ENCODE results near the gene DPYSL5. TPM values are rescaled to one million over a fixed set of nuclear protein-coding genes. Genes with fewer than 3 reads are reported as not detected.
"Not testable (repeated sequence)": the region's sequence is repeated elsewhere in the genome, so short reads cannot be mapped to it uniquely, and the experiment has no call there.

Gene DPYSL5
- total RNA-seq, 2 experiments from 2014 or later = not detected

DNA sequence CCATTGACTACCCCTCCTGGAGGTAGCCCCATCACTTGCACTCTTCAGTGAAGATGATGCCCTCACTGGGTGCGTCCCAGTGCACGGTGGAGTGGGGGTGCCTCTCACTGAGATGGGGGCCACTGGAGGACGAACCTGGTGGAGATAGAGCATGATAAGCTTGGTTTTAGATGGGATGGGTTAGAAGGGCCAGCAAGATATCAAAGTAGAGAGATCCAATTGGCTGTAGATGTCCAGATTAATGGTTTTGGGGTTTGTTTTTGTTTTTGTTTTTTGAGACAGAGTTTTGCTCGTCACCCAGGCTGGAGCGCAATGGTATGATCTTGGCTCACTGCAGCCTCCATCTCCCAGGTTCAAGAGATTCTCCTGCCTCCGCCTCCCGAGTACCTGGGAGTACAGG lies 28.3 kb downstream of the DPYSL5 start:
- CTCF ChIA-PET = no interaction called here
- no peaks in the 10 kb centered on the region for H3K4me1 Mint-ChIP-seq (ENCODE audit: low read depth)
- H3K27me3 Mint-ChIP-seq = peaks cover 15% of the 10 kb centered on the region

DNA sequence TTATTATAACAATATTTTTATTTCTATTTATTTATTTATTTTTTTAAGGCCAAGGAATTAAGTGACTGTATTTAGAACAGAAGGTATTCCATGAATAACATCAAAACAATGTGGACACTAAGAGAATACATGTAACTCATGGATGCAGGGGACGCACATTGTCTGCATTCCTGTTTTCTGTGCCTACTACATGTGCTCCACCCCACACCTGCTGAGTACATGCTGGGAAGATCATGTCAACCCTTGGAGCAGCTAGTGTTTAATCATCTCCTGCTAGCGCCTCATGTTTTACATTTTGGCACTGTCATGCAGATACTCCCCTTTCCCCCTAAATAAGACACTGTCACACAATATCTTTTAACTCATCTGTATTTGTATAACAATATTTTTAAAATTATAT lies 29.3 kb downstream of the DPYSL5 start:
- peaks cover 14% of the 10 kb centered on the region for H3K27me3 Mint-ChIP-seq
- no peaks in the 10 kb centered on the region for H3K36me3 Mint-ChIP-seq (ENCODE audit: low read depth)
- ATAC-seq = no peak
- no peaks in the 10 kb centered on the region for H3K4me1 Mint-ChIP-seq (ENCODE audit: low read depth)
- no peak overlapping the region for H3K4me3 Mint-ChIP-seq
- CTCF ChIA-PET = no interaction called here
- no peaks in the 10 kb centered on the region for H3K9me3 Mint-ChIP-seq
- TF ChIP-seq, protein P1, sequence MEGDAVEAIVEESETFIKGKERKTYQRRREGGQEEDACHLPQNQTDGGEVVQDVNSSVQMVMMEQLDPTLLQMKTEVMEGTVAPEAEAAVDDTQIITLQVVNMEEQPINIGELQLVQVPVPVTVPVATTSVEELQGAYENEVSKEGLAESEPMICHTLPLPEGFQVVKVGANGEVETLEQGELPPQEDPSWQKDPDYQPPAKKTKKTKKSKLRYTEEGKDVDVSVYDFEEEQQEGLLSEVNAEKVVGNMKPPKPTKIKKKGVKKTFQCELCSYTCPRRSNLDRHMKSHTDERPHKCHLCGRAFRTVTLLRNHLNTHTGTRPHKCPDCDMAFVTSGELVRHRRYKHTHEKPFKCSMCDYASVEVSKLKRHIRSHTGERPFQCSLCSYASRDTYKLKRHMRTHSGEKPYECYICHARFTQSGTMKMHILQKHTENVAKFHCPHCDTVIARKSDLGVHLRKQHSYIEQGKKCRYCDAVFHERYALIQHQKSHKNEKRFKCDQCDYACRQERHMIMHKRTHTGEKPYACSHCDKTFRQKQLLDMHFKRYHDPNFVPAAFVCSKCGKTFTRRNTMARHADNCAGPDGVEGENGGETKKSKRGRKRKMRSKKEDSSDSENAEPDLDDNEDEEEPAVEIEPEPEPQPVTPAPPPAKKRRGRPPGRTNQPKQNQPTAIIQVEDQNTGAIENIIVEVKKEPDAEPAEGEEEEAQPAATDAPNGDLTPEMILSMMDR (IDR thresholded peaks at IDR 0.05) = no peak
- H3K27ac Mint-ChIP-seq = no peak overlapping the region
- intact Hi-C loops (cut with micrococcal nuclease) = no loop called here
- no peak for DNase-seq
- POLR2A ChIA-PET = no interaction called here

More for the DNA sequence above, 28.3 kb downstream of the DPYSL5 start:
- H3K36me3 Mint-ChIP-seq (ENCODE audit: low read depth) = no peaks in the 10 kb centered on the region
- TF ChIP-seq, protein P1 (IDR thresholded peaks at IDR 0.05) = no peak
- ATAC-seq (no peak), DNase-seq (no peak)
- POLR2A ChIA-PET = no interaction called here
- intact Hi-C loops (cut with micrococcal nuclease) = no loop called here
- no peak overlapping the region for H3K27ac Mint-ChIP-seq
- no peaks in the 10 kb centered on the region for H3K9me3 Mint-ChIP-seq
- no peak overlapping the region for H3K4me3 Mint-ChIP-seq

DNA sequence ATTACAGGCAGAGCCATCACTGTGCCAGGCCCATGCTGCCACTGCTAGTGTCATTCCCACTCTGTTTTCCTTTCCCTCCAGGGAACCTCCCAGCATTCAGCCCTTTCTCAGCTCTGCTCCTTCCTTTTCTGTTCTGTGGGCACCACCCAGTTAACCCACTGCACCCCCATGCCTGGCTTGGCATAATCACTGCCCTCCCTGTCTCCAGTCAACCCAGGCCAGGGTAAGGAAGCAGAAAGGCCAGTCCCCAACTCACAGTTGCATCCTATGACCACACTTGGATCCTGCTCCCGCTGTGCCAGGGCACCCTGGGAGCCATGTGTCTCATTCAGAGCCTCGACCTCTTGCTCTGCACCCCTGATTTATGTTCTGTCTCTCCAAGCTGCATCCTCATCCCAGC lies 32.2 kb downstream of the DPYSL5 start:
- no peak for ATAC-seq
- ChIA-PET CTCF (interaction anchor here (1.1 to 2.2 kb wide), 2 partner anchors 34 to 42 kb away, joined by 4 to 6 read pairs; no protein-coding TSS in a partner anchor), POLR2A (no interaction called here)
- H3K4me3 Mint-ChIP-seq = no peak overlapping the region
- no peak overlapping the region for H3K27ac Mint-ChIP-seq
- H3K9me3 Mint-ChIP-seq = no peaks in the 10 kb centered on the region
- no peaks in the 10 kb centered on the region for H3K4me1 Mint-ChIP-seq (ENCODE audit: low read depth)
- H3K27me3 Mint-ChIP-seq = peaks cover 13% of the 10 kb centered on the region
- intact Hi-C loops (cut with micrococcal nuclease) = no loop called here
- DNase-seq = no peak
- H3K36me3 Mint-ChIP-seq (ENCODE audit: low read depth) = no peaks in the 10 kb centered on the region
- TF ChIP-seq, protein P1 (IDR thresholded peaks at IDR 0.05) = no peak

DNA sequence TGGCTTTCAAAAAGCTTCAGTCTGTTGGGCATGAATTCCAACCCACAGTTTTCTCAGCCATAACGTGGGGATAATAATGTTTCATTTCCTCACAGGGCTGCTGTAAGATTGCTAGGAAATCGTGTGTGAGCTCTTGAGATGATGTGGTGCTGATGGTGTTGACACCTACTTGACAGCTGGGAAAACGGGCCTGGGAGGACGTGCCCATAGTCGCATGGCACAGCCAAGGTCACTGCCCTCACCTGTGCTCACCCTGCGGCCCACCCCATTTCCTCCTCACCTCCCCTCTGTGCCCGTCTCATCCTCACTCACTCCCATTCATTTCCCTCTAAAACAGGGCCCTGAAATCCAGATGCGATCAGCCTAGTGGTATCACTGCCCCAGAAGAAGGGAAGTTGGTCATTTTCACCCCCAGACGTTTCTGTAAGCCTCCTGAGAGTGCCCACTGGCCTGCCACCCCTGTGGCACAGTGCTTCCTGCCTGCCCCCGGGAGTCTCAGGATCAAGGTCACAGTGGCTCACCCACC lies 33.0 kb downstream of the DPYSL5 start:
- no peak overlapping the region for H3K27ac Mint-ChIP-seq
- ChIA-PET POLR2A (no interaction called here), CTCF (interaction anchor here (1.1 kb wide), 1 partner anchor 35 kb away, joined by 4 read pairs; no protein-coding TSS in a partner anchor)
- peaks cover 13% of the 10 kb centered on the region for H3K27me3 Mint-ChIP-seq
- TF ChIP-seq, protein P1 (IDR thresholded peaks at IDR 0.05) = no peak
- intact Hi-C loops (cut with micrococcal nuclease) = no loop called here
- DNase-seq = no peak
- no peaks in the 10 kb centered on the region for H3K4me1 Mint-ChIP-seq (ENCODE audit: low read depth)
- H3K9me3 Mint-ChIP-seq = no peaks in the 10 kb centered on the region
- no peaks in the 10 kb centered on the region for H3K36me3 Mint-ChIP-seq (ENCODE audit: low read depth)
- no peak for ATAC-seq
- H3K4me3 Mint-ChIP-seq = no peak overlapping the region

DNA sequence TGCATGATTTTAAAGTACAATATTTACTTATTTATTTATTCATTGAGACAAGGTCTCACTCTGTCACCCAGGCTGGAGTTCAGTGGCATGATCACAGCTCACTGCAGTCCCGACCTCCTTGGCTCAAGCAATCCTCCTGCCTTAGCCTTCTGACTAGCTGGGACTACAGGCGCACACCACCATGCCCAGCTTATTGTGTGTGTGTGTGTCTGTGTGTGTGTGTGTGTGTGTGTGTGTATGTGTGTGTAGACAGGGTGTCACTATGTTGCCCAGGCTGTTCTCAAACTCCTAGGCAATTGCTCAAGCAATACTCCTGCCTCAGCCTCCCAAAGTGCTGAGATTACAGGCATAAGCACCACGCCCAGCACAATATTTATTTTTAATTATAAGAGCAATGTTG lies 34.3 kb downstream of the DPYSL5 start:
- POLR2A ChIA-PET; H3K4me1 Mint-ChIP-seq (ENCODE audit: low read depth); H3K4me3 Mint-ChIP-seq; ATAC-seq; H3K27ac Mint-ChIP-seq; H3K9me3 Mint-ChIP-seq; intact Hi-C loops (cut with micrococcal nuclease); CTCF ChIA-PET; H3K36me3 Mint-ChIP-seq (ENCODE audit: low read depth); DNase-seq: not testable (repeated sequence)
- peaks cover 13% of the 10 kb centered on the region for H3K27me3 Mint-ChIP-seq
